Stimulated activated CD4-positive, alpha-beta T cell treated with anti-CD3 and anti-CD28 coated beads, TNF-alpha, amount 100 ng/mL, for 48 hours (primary cell): Measurements from ENCODE around the gene LPP.

Source experiments
- DNase-seq, 3 donors: peaks; one replicate each; pipeline ENCODE4 v3.0.0-alpha.2; 2020; ENCODE audit warnings: low read depth in 3 of 3

The LPP gene

DNA sequence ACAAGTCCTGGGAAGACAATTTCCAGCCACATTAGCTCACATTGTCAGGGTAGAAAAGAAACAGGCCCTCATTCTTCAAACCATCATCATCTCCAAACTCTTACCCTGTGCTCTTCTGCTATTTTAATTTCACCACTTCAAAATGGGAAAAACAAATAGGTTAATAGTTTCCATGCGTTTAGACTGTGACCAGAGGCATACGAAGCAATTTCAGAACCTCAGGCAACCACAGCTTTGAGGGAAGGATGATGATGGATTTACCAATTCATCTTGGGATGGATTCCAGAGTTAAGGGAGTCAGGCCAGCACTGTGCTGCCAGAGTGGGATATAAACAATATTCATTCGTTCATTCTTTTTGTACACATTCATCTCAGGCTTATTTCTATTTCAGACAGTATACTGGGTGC, 710.0 kb downstream of the LPP start:
- no peak for DNase-seq

DNA sequence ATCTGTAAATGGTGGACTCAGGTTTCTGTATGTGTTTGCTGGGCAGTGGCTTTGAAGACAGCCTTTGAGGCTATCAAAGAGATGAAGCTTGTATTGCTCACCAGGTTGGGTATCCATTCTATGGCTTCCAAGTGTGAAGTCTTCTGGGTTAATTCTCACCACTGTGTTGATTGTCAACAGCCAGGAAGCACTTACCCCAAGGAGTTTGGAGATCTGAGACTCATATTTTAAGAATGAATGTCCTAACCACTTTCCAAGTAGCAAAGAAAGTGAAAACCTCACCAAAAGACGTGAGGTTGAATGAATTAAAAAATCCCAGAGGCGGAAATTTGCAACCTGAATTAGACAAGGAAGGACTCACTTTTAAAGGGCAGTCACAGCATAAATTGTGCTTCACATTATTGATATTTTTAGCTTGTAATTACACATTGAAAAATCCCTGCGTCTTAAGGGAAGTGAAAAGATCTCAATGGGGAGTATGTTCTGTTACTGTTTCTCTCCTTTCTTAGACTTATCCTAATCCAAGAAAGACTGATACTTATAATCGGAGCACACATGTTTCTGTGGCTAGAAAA, 713.8 kb downstream of the LPP start:
- DNase-seq = no peak

DNA sequence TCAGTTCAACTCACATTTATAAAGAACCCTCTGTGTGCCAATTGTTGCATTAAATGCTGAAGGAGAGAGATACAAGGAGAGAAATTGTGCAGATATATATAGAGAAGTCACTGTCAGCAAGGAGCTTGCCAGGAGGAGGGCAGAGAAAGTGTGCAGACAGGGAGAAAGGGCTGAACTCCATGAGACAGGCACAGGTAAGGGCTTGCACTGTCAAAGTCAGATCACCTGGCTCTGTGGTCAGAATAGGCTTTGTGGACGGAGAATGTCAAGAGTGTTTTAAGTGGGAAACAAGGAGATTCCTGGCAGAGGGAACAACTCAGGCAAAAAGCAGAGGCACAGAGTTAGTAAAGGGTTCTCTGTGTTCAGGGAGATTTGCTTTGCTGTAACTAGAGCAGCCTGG, 714.8 kb downstream of the LPP start:
- DNase-seq = no peak

DNA sequence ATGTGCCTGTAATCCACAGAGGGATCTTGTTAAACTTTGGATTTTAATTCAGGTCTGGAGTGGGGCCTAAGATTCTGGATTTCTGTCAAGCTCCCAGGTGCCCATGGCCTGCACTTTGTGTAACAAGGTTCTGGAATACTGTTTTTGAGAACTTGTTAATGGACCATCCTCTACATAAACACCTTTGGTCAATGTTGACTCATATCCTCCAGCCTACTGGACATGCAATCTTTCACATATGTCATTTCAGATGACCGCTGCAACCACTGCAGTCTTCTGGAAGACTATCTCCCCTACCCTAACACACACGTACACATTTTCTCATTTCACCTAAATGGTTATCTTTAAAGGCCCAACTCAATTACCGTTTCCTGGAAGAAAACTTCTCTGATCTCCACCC, 715.7 kb downstream of the LPP start:
- no peak for DNase-seq

DNA sequence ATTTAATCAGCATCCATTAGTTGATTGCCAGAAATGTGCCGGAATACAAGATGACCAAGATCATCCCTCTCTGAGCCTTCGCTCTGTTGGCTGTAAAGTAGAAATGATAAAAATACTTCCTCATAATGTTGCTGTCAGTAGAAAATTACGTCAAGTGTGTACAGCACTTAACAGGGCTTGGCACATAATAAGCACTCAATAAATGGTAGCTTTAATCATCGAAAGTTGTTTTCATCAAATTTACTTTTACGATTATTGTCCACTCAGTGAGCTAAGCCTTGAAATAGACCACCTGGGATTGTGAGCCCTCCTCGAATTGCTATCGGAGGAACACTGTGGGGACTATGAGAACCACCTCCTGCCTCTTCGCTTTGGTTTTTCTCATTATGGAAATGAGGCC, 716.5 kb downstream of the LPP start:
- DNase-seq = no peak

DNA sequence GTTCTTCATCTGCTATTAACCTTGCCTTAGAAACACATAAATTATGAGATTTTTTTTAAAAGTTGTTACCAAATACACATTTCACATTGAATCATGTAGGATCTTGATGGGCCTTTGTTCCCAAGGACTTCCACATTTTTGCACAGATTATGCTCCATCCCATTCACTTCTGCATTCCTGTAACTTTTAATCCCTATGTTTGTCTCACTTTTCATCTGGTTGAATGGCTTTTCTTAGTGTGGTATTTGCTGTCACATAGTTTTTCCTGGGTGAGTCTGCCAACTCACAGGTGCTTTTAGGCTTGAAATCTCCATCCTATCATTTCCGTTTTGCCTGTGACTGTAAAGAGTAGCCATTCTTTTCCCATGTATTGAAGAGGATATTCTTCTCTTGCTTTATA, 720.6 kb downstream of the LPP start:
- no peak for DNase-seq

DNA sequence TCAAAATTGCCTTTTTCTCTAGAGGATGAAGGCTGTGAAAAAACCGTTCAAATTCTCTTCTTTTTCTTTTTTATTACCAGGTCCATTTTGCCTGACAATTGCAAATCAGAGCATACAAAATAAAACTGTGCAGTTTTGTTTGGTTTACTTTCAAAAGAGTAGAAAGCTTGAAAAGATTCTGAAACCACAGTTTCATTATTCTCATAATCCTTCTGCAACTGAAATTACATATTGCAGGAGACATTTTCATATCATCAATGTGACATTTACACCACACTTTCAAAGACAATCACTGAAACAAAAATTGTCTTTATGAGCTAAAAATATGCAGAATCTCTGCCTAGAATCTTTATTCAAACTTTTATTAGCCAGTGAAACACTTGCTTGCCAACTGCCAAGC, 721.5 kb downstream of the LPP start:
- no peak for DNase-seq

DNA sequence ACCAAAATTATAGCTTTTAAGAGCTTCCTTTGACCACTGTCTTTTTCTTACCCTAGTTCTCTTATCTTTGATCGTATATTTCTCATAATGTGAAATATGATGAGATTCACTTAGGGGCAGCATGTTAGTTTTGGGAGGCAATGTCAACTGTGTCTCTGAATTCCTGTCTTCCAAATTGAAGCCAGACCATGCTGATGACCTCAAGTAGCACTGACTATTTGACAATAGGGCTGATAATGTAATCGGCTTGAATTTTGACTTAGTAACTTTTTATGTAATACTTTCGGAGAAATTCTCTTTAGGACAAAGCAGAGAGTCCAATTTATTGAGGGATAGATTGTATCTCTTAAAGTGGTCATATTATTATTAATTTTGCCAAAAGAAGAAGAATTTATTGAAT, 722.4 kb downstream of the LPP start:
- DNase-seq = no peak

DNA sequence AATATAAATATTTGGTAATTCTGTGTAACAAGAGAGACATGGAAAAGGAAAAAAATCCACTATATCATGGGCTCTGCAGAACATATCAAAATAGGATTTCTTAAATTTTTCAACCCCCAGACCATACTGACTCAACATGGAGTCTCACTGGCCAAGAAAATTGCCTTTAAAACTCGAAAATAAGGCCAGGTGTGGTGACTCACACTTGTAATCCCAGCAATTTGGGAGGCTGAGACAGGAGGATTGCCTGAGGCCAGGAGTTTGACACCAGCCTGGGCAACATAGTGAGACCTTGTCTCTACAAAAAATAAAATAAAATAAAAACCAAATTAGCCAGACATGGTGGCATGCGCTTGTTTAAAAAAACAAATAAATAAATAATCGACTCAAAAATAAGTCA, 723.4 kb downstream of the LPP start:
- DNase-seq = no peak

DNA sequence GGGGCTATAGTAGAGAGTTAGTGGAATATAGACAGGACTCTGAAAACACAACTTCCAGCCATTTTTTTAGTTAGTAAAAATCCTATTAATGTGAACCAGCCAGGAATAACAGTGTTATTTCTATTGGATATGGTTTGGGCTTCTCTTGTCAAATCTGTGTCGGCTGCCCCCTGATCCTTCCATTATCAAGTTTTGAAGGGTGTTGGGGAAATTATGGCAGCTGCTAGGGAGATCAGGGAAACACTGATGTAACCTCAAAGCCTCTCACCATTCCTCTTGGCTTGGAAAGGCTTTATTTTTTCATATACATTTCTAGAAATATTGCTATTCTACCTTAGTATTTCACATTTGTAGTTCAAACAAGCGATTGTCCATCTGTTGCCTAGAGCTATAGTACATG, 724.1 kb downstream of the LPP start:
- DNase-seq = no peak

DNA sequence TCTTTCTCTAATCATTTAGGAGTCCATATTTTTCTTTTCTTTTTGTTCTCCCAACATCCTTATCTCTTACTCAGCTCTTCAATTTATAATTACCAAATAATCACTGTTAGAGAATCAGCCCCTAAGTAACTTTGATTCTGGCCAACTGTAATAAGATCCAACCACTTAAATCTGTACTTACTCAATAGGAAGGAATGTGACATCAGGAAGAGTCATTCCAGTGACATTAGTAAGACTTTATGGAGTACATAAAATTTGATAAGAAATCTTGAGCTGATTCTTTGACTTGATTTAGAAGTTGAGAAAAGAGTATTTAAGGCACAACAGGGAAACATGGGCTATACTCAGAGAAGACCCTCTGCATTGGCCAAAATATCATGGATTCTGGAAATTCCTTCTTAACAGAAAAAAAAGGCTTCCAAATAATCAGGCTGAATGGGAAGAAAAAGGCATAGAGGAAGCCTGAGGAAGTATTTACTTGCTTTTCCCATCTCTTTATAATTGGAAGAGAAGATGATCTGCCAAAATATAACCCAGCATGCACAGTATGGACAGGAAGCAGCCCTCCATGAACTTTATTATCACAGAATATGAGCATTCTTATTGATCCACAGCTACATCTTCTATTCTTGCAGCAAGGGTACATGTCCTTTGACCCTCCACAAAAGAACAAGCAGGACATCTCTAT, 728.1 kb downstream of the LPP start:
- no peak for DNase-seq

DNA sequence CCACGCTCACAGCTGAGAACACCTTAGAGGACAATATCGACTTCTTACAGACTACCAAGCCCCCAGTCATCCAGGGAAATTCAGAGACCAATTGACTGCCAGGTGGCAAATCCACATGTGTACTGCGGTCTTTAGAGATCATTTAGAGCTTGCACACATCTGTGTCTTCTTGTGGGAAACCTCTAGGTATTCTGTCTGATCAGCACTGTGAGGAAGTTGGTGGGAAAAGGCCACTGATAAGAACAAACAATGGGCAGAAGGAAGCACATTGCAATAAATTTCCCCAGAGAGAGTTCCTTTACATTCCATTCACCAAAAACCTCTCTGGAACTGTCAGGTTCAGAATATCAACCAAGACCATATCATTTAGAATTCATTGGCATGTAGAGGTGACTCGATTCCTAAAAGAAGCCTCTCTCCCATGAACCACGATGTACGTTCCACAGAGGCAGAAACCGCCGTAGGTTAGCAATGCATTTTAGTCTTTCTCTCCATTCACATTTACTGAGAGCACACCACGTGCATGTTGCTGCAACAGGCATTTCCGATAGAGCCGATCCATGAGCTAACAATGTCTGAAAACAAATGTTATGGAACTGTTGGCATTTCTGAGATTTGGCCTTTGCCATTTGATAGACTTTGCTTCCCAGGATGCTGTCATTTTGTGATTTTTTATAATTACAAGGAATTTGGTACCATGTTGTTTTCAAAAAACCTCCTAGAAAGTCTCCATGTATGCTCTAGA, 730.5 kb downstream of the LPP start:
- DNase-seq = no peak

DNA sequence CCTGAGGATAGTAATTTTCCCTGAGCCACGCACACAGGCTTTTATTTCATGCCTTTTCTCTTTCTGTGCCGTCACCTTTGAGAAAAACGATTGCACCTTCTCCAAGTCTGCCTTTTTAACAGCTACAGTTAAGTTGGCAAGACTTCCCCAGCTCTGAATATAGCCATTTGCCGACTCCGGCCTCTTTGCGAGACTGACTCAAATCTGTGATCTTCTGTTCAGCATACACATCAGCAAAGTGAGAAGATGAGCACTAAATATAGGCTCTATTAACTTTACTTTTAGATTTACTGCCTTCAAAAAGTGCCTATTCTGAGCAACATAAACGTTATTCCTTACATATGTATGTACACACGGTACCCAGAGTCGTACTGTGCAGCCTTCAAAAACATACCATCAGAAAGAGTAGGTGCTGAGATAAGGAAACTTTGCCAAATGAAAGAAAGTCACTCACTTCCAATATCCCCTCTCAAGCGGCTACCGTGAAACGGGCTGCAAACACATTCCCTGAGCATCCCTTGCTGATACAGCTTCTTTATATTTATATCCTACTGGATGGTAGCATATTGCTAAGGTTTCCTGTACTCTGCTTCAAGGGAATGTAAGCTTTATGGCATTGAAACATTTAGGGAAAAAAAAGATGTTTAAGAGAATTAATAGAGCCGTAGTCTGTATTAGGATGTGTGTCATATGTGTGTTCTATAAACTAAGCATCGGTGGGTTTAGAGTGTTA, 734.5 kb downstream of the LPP start:
- DNase-seq = no peak

DNA sequence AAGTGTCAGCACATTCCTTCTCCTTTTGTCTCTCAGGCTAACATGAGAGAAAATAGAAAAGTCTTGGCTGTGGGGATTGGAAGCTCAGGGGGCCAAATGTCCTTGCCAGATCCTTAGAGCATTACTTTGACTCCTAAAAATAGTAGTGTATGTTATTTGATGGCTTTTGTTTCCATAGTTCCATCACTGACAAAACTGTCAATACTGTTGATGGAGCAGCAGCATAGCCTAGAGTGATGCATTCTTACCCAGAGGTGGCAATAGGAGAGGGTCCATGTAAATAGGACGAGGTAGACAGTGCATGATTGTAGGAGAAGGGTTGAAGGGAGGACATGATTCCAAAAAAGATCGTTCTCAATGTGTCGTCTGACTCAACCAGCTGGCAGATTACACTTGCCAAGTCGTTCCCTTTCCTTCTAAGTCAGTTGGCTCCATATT, 735.1 kb downstream of the LPP start:
- DNase-seq = no peak

DNA sequence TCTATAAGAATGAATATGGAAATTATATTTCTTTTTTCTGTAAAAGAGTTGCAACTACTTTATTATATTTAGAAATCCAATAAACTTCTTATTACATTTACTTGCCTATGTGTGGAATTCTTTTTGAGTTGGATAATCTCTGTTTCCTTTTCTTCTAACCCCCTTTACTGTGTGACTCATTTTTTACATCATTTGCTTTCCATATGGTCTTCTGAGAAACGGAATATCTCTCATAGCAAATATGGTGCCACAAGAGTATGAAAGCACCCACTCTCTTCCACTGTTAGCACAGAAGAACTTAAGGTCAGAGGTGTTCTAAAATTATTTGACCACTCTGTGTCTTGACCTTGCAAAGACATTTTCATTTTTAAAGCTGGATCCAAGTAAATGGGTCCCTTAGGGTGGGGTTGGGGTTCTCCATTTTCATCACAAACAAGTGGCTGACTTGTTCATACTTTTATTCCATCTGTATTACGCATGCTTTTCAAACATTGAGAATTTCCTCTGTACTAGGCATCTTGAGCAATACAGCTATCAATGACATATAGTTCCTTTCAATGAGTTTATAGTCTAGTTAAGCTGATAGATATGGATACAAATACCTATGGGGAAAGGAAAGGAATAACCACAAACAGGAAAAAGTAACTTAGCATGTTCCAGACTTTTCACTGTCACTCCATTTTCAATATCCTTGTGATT, 736.8 kb downstream of the LPP start:
- no peak for DNase-seq

DNA sequence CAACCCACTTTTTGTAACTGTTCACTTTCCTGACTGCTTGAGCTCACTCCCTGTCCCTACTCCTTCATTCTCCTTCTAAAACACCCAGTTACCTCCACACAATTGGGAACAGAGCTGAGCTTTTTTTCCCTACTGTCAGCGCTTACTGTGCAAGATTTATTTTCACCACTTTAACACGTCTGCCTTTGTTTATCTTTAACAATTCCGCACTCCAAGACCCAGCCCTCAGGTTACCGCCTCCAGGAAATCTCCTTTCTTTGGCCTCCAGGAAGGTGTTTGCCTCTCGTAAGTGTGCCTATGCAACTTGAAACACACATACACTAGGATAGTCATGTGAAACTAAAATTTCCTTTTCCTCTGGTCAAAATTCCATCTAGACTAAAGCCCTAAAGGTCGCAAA, 745.9 kb downstream of the LPP start:
- no peak for DNase-seq

DNA sequence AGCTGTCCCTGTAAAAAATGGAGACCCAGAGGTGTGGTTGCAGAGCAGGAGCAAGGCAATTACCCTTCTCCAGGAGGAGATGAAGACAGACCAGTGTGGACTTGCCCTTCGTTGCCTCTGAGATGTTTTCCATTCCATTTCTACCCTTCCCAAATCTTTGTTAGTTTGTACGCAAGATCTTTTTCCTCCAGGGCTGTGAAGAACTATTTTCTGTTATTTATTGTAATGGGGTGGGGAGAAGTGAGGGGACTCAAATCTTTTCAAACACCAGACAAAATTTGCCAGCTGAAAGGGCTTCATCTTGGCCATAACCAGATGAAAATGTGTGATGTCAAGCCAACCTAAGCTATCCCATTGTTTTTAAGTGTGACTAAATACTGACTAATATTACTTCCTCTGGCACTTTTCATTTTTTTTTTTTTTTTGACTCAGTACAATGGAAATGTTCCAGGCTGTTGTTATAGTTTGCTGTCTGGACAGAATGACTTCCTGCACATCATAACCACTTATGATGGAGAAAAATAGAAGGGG, 746.5 kb downstream of the LPP start:
- DNase-seq = no peak

DNA sequence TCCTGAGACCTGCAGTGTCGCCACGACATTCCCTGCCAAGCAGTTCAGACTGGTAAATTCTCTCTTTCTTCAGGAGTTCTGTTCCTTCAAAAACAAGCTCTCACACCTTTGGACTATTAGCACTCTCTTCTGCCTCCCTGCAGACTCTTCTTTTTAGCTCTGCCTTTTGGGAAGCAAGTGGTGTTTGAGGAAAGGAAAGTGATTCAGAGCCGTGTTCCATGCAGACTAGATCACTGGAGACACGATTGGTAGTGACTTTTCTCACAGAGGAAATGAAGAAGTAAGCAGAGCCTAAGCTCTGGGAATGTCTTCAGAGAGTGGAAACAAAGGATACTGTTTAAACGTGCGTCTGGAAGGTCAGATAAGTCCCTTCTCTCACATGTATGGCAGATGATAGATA, 747.2 kb downstream of the LPP start:
- no peak for DNase-seq

DNA sequence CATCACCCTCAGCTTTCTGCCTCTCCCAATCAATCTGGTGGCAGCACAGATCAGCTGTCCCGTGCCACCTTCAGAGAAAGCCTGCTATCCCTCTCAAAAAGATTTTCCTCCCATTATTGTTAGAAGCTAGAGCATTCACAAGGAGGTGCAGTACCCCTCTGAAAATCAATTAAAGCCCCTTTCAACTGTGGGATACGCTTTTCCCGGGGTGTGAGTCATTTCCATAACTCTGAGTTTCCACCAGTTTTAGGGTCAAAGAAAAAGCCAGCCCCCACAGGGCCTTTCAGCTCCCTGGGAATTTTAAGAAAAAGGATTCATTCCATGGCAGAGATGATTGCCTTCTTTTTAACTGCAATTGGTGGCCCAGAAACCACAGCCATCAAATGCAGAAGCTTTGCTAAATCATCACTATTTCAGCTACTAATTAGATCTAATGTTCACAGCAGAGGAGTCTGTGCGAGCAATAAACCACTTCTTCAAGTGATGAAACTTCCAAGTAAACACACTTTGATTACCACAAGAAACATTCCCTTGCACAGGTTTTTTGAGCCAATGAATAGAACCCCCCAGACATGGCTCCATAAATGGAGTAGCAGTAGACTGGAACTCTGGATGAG, 747.8 kb downstream of the LPP start:
- no peak for DNase-seq

DNA sequence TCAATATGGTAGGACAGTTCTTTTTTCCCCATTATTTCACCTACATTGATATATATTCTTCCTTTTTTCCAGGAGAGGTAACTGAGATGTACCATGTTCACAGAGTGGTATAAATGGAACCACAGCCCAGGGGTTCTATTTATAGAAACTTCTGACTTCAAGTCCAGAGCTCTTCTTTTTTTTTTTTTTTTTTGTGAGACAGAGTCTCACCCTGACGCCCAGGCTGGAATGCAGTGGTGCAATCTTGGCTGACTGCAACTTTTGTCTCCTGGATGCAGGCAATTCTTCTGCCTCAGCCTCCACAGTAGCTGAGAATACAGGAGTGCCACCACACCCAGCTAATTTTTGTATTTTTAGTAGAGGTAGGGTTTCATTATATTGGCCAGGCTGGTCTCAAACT, 750.7 kb downstream of the LPP start:
- DNase-seq = no peak

DNA sequence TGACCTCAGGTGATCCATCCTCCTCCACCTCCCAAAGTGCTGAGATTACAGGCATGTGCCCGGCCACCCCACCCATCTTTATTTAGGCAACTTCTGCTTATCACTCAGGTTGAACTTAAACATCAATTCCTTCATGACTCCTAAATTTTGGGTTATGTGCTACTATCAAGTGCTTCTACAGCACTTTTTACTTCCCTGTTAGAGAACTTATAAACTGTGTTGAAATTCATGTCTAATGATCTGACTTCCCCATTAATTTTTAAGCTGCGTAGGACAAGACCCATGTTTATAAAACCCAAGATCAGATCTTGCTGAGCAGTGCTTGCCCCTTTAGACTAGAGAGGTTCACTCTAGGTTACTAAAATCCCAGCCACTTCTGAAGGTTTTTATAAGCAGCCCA, 751.6 kb downstream of the LPP start:
- no peak for DNase-seq
